Hepatocyte (in vitro differentiated cells): Measurements from ENCODE around the gene HIP1R. TPM values are rescaled to one million over a fixed set of nuclear protein-coding genes. Genes with fewer than 3 reads are reported as not detected.

ENCODE experiments used
- DNase-seq: peaks from one replicate; pipeline ENCODE4 v3.0.0-alpha.2; 2016; ENCODE audit warnings: low spot score
- H2AFZ ChIP-seq: fragments of 200-600 bp; sonication (generic); 2 replicates; pipeline ENCODE4 v1.6.0; 2016; ENCODE audit warnings: antibody characterized with exemption, mild to moderate bottlenecking
- H3K27ac ChIP-seq: fragments of 200-600 bp; sonication (generic); 2 replicates; pipeline ENCODE4 v1.5.1; 2016; ENCODE audit warnings: mild to moderate bottlenecking
- H3K27me3 ChIP-seq: fragments of 200-600 bp; sonication (generic); 2 replicates; pipeline ENCODE4 v1.6.1; 2016
- H3K36me3 ChIP-seq: fragments of 200-600 bp; sonication (generic); replicated peaks from 2 replicates; pipeline ENCODE4 v1.5.1; 2016; ENCODE audit warnings: low read depth; ENCODE audit not compliant: insufficient read depth
- H3K4me1 ChIP-seq: fragments of 200-600 bp; sonication (generic); 2 replicates; pipeline ENCODE4 v1.5.1; 2016; ENCODE audit warnings: mild to moderate bottlenecking, moderate library complexity; ENCODE audit not compliant: insufficient read depth
- H3K4me2 ChIP-seq: fragments of 200-600 bp; sonication (generic); 2 replicates; pipeline ENCODE4 v1.6.0; 2016
- H3K4me3 ChIP-seq: fragments of 200-600 bp; sonication (generic); 2 replicates; pipeline ENCODE4 v1.5.1; 2016; ENCODE audit warnings: mild to moderate bottlenecking
- H3K79me2 ChIP-seq: fragments of 200-600 bp; sonication (generic); 2 replicates; pipeline ENCODE4 v1.6.0; 2017; ENCODE audit warnings: mild to moderate bottlenecking
- H3K9me2 ChIP-seq: fragments of 200-600 bp; sonication (generic); replicated peaks from 2 replicates; pipeline ENCODE4 v1.6.0; 2017; ENCODE audit warnings: mild to moderate bottlenecking; ENCODE audit not compliant: insufficient read depth
- H3K9me3 ChIP-seq: fragments of 200-600 bp; sonication (generic); 2 replicates; pipeline ENCODE4 v1.5.1; 2016; ENCODE audit warnings: low read depth, mild to moderate bottlenecking
- H4K20me1 ChIP-seq: fragments of 200-600 bp; sonication (generic); 2 replicates; pipeline ENCODE4 v1.6.0; 2016; ENCODE audit warnings: mild to moderate bottlenecking; ENCODE audit not compliant: insufficient read depth, poor library complexity, severe bottlenecking
- EZH2 ChIP-seq: fragments of 200-600 bp; sonication (generic); IDR thresholded peaks from 2 replicates; pipeline ENCODE4 v1.6.1; 2016; ENCODE audit warnings: antibody characterized with exemption, mild to moderate bottlenecking, borderline replicate concordance
- EZH2phosphoT487 ChIP-seq: fragments of 200-600 bp; sonication (generic); IDR thresholded peaks from one replicate; pipeline ENCODE4 v1.6.1; 2018; ENCODE audit warnings: antibody characterized with exemption, mild to moderate bottlenecking, low read depth, moderate library complexity; ENCODE audit not compliant: unreplicated experiment, severe bottlenecking
- WGBS: methylation state at CpG from one replicate; pipeline ENCODE4 v1.1.6; 2016; ENCODE audit warnings: low lambda C conversion rate; ENCODE audit errors: missing lambda C conversion rate; 5-methylcytosine and 5-hydroxymethylcytosine counted together
- polyA plus RNA-seq: library from polyadenylated mRNA; unstranded; fragments of >200 nt; fragmentation: Nextera tagmentation; extraction: Ambion mirVana; gene quantifications from 2 replicates; pipeline ENCODE4 v1.2.1, GENCODE V29; 2016
- total RNA-seq: library from RNA; depleted of rRNA; stranded (reverse); fragments of >200 nt; gene quantifications from 2 replicates; pipeline ENCODE4 v1.2.3, GENCODE V29; 2014
- TF ChIP-seq, protein P1 (sequence below): fragments of 200-600 bp; sonication (generic); IDR thresholded peaks from 2 replicates; pipeline ENCODE4 v1.5.1; 2016; ENCODE audit warnings: antibody characterized with exemption, mild to moderate bottlenecking; ENCODE audit not compliant: poor library complexity

Gene HIP1R
- total and polyA plus RNA-seq, 2 experiments from 2014 or later, result 31.8 to 44.3 TPM

DNA sequence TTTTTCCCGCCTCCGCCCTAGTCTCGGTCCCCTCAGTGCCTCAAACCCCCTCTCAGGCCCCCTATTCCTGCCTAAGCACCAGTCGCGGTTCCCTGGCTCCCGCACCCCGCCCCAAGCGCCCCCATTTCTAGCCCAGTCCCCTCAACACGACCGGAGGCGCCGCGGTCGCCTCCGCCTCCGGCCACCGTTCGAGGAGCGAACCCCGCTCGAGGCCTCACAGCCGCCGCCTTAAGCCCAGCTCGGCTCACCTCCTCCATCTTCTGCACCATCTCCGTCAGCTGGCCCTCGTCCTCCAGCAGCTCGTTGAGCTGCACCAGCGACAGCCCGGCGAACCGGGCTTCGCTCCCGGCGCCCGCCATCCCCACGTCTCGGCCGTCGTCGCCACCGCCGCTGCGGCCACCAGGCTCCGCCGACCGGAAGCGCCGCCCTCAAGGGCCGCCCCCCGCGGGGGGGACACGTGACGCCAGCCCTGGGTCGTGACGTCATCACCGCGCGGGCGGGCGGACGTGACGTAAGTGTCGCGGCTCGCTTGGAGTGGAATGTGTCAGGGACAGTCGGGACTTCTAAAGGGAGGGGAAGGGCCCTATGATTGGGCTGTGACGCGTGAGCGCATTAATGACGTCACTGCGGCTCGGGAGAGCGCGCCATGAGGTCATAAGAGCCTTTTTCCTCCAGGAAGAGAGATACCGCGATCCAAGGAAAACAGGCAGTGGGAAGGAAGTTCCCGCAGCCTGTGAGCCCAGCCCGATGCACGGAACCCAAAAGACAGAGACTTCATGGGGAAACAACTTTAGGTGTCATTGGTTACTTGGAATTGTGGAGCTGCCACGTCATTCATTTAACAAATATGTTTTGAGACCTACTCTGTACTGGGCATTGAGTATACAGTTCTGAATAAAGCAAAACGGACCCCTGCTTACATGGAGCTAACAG, 60.7 kb downstream of the HIP1R start, which contains the start of gene VPS37B:
Gene VPS37B (minus strand): TSS at position 421 of the 933 bp plus-strand sequence. CDS start 62 bp downstream, at position 359.
- H3K4me2 ChIP-seq, result peak within 1 kb of the TSS; percentile 91
- TF ChIP-seq, protein P1, sequence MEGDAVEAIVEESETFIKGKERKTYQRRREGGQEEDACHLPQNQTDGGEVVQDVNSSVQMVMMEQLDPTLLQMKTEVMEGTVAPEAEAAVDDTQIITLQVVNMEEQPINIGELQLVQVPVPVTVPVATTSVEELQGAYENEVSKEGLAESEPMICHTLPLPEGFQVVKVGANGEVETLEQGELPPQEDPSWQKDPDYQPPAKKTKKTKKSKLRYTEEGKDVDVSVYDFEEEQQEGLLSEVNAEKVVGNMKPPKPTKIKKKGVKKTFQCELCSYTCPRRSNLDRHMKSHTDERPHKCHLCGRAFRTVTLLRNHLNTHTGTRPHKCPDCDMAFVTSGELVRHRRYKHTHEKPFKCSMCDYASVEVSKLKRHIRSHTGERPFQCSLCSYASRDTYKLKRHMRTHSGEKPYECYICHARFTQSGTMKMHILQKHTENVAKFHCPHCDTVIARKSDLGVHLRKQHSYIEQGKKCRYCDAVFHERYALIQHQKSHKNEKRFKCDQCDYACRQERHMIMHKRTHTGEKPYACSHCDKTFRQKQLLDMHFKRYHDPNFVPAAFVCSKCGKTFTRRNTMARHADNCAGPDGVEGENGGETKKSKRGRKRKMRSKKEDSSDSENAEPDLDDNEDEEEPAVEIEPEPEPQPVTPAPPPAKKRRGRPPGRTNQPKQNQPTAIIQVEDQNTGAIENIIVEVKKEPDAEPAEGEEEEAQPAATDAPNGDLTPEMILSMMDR, result no peak
- TF ChIP-seq EZH2 (no peak), EZH2phosphoT487 (no peak)
- H3K27ac ChIP-seq, result peak within 1 kb of the TSS; percentile 91
- DNase-seq, result peak; percentile 93
- peak within 1 kb of the TSS; percentile 88 for H3K4me3 ChIP-seq
- no peaks in the 10 kb centered on the region for H3K27me3 ChIP-seq
- H4K20me1 ChIP-seq, result peaks cover 7% of the 10 kb centered on the region
- H3K4me1 ChIP-seq, result peaks cover 31% of the 10 kb centered on the region
- H3K79me2 ChIP-seq, result peaks cover 51% of the 10 kb centered on the region
- no peaks in the 10 kb centered on the region for H3K36me3 ChIP-seq
- WGBS, result 21% methylated on average over 59 of the region's 81 CpGs
- H2AFZ ChIP-seq, result peak within 1 kb of the TSS; percentile 57
- H3K9me2 ChIP-seq, result no peaks in the 10 kb centered on the region
- no peaks in the 10 kb centered on the region for H3K9me3 ChIP-seq

DNA sequence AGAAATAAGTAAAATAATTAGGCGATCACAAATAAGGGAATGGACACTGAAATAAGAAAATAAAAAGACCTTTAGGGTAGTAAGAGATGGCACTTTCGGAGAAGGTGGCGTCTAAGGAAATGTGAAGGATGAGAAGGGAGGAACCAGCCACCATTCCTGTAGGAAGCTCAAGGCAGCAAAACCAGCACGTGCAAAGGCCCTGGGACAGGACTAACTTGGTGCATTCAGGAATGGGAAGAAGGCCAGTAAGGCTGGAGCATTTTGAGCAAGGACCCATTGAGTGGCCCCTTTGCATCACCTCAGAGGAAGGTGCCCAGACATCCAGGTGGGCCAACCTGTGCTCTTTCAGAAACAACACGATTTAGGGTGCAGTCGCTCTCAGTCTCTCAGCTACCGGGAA, 61.4 kb downstream of the HIP1R start:
- Histone ChIP-seq H3K27me3 (no peaks in the 10 kb centered on the region), H2AFZ (peak overlapping the region; percentile 57), H3K4me1 (peaks cover 24% of the 10 kb centered on the region), H3K9me2 (no peaks in the 10 kb centered on the region), H3K36me3 (no peaks in the 10 kb centered on the region), H3K4me2 (peak overlapping the region; percentile 91), H3K27ac (peak overlapping the region; percentile 91), H3K9me3 (no peaks in the 10 kb centered on the region), H3K79me2 (peaks cover 44% of the 10 kb centered on the region), H4K20me1 (peaks cover 7% of the 10 kb centered on the region), H3K4me3 (no peak overlapping the region)
- TF ChIP-seq, protein P1, result no peak
- TF ChIP-seq EZH2 (no peak), EZH2phosphoT487 (no peak)
- DNase-seq, result no peak
- 97% methylated on average over 7 of the region's 7 CpGs for WGBS

DNA sequence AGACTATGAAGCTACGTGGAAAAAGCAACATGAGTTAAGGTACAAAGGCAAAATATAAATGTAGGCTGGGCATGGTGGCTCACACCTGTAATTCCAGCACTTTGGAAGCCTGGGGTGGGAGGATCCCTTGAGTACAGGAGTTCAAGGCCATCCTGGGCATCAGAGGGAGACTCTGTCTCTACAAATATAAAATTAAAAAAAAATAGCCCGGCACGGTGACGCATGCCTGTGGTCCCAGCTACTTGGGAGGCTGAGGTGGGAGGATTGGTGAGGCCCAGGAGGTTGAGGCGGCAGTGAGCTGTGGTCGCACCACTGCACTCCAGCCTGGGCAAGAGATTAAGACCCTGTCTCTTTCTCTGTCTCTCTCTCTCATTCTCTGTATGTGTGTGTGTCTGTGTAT, 64.6 kb downstream of the HIP1R start:
- peaks cover 14% of the 10 kb centered on the region for H3K79me2 ChIP-seq
- TF ChIP-seq, protein P1, result no peak
- no peak for TF ChIP-seq EZH2
- no peak for TF ChIP-seq EZH2phosphoT487
- H3K27ac ChIP-seq, result no peak overlapping the region
- 95% methylated on average over 6 of the region's 6 CpGs for WGBS
- H3K27me3 ChIP-seq, result no peaks in the 10 kb centered on the region
- no peaks in the 10 kb centered on the region for H3K9me3 ChIP-seq
- no peak overlapping the region for H3K4me3 ChIP-seq
- H3K4me1 ChIP-seq, result peaks cover 3% of the 10 kb centered on the region
- no peaks in the 10 kb centered on the region for H3K36me3 ChIP-seq
- DNase-seq, result no peak
- no peak overlapping the region for H3K4me2 ChIP-seq
- H4K20me1 ChIP-seq, result no peaks in the 10 kb centered on the region
- no peak overlapping the region for H2AFZ ChIP-seq
- no peaks in the 10 kb centered on the region for H3K9me2 ChIP-seq
